HCT116 (cell line): ENCODE measurements around the gene CTNNA2. TPM values are rescaled to one million over a fixed set of nuclear protein-coding genes. Genes with fewer than 3 reads are reported as not detected.

Experiments
- ATAC-seq: fragments of 200-7000 bp; cut with Tn5 transposase; 2 replicates; pipeline ENCODE4 v1.9.1; 2020; ENCODE audit warnings: mild to moderate bottlenecking, moderate library complexity
- BruUV-seq: library from RNA; stranded (reverse); fragments of 400-500 nt; replicated peaks from 2 replicates; lab custom pipeline; 2021; lab: Mats Ljungman, UMichigan
- CTCF ChIA-PET: fragments of 300-600 bp; sonication (Branson Sonifier 250); formaldehyde crosslinking; loops from one replicate; lab custom pipeline; 2021; ENCODE audit warnings: antibody characterized with exemption; lab: Charles Lee
- POLR2A ChIA-PET: fragments of 300-600, 350-600 bp; sonication (Branson Sonifier 250); formaldehyde crosslinking; loops from one replicate; lab custom pipeline; 2021; ENCODE audit warnings: antibody characterized with exemption; lab: Charles Lee
- RAD21 ChIA-PET, 2 experiments: fragments of 300-600 bp; sonication (Branson Sonifier 250); formaldehyde crosslinking; loops; one replicate each; lab custom pipeline; 2023; ENCODE audit warnings: low total read pairs in 2 of 2; ENCODE audit not compliant: uncharacterized antibody in 2 of 2, unreplicated experiment in 2 of 2, low non-redundant PET in 1 of 2; lab: Charles Lee
- DNase-seq: peaks from one replicate; pipeline ENCODE4 v3.0.0-alpha.2; 2010; ENCODE audit warnings: low read depth, low spot score
- H2AFZ ChIP-seq: fragments of 200-600 bp; shearing (Covaris generic), sonication (generic); 2 replicates; pipeline ENCODE4 v1.6.1; 2017; ENCODE audit warnings: low read depth, mixed run types, mixed read lengths, antibody characterized with exemption, low read length; ENCODE audit not compliant: poor library complexity, severe bottlenecking
- H3K27ac ChIP-seq: 2 replicates; pipeline ENCODE4 v1.5.1; 2012; ENCODE audit warnings: low read depth, low read length
- H3K27me3 ChIP-seq: fragments of 200-600 bp; sonication (generic); 2 replicates; pipeline ENCODE4 v1.6.1; 2016; ENCODE audit warnings: mixed run types, low read length, mixed read lengths; ENCODE audit not compliant: insufficient read depth
- H3K36me3 ChIP-seq, 2 experiments: fragments of 200-500 bp in 1 of 2; fragments of 200-600 bp in 1 of 2; sonication (Bioruptor generic) in 1 of 2; sonication (generic) in 1 of 2; 2 replicates each; pipeline versions ENCODE4 v1.5.1 to v1.6.1; 2014 to 2016; ENCODE audit warnings: low read length in 2 of 2, inconsistent platforms in 1 of 2, mixed read lengths in 1 of 2, mixed run types in 1 of 2; ENCODE audit not compliant: insufficient read depth in 2 of 2, control insufficient read depth in 1 of 2
- H3K4me1 ChIP-seq, 2 experiments: fragments of 200-600 bp in 1 of 2; sonication (generic) in 1 of 2; 2 replicates each; pipeline versions ENCODE4 v1.5.1 to v1.6.1; 2012 to 2017; ENCODE audit warnings: low read length in 2 of 2, inconsistent platforms in 1 of 2, mild to moderate bottlenecking in 1 of 2, mixed read lengths in 1 of 2, mixed run types in 1 of 2, moderate library complexity in 1 of 2; ENCODE audit not compliant: insufficient read depth in 2 of 2, control insufficient read depth in 1 of 2
- H3K4me2 ChIP-seq: fragments of 200-600 bp; sonication (generic); 2 replicates; pipeline ENCODE4 v1.6.1; 2017; ENCODE audit warnings: mixed run types, low read length, mixed read lengths
- H3K4me3 ChIP-seq, 2 experiments: fragments of 200-600 bp in 1 of 2; sonication (generic) in 1 of 2; replicated peaks in 1 of 2; 2 replicates each; pipeline ENCODE4 v1.5.1; 2011 to 2016; ENCODE audit warnings: low read length in 2 of 2, control low read depth in 1 of 2, low read depth in 1 of 2, mild to moderate bottlenecking in 1 of 2, mixed read lengths in 1 of 2, mixed run types in 1 of 2
- H3K79me2 ChIP-seq: fragments of 200-600 bp; sonication (generic); 2 replicates; pipeline ENCODE4 v1.6.1; 2017; ENCODE audit warnings: mild to moderate bottlenecking, mixed run types, low read length, moderate library complexity, mixed read lengths; ENCODE audit not compliant: insufficient read depth
- H3K9ac ChIP-seq: fragments of 200-600 bp; sonication (generic); 2 replicates; pipeline ENCODE4 v1.6.1; 2016; ENCODE audit warnings: low read length, mixed read lengths
- H3K9me2 ChIP-seq: fragments of 200-600 bp; sonication (generic), shearing (Covaris generic); 2 replicates; pipeline ENCODE4 v1.6.1; 2017; ENCODE audit warnings: mixed run types, mild to moderate bottlenecking, moderate library complexity; ENCODE audit not compliant: insufficient read depth
- H3K9me3 ChIP-seq, 2 experiments: fragments of 200-500 bp in 1 of 2; fragments of 200-600 bp in 1 of 2; sonication (Bioruptor generic) in 1 of 2; sonication (generic) in 1 of 2; 2 replicates each; pipeline ENCODE4 v1.6.1; 2014 to 2017; ENCODE audit warnings: low read length in 2 of 2, mixed read lengths in 2 of 2, inconsistent platforms in 1 of 2, low read depth in 1 of 2, mild to moderate bottlenecking in 1 of 2, mixed run types in 1 of 2, moderate library complexity in 1 of 2; ENCODE audit not compliant: control insufficient read depth in 1 of 2, insufficient read depth in 1 of 2
- H4K20me1 ChIP-seq: fragments of 200-600 bp; sonication (generic), shearing (Covaris generic); 2 replicates; pipeline ENCODE4 v1.6.1; 2017; ENCODE audit warnings: mixed run types, mild to moderate bottlenecking, moderate library complexity; ENCODE audit not compliant: insufficient read depth
- CBX3 ChIP-seq: IDR thresholded peaks from 2 replicates; pipeline ENCODE4 v1.6.1; 2012; ENCODE audit warnings: low read depth
- CEBPB ChIP-seq: IDR thresholded peaks from 2 replicates; pipeline ENCODE4 v1.6.1; 2012; ENCODE audit warnings: low read depth
- EGR1 ChIP-seq: IDR thresholded peaks from 2 replicates; pipeline ENCODE4 v1.6.1; 2012; ENCODE audit warnings: low read depth
- EZH2 ChIP-seq: fragments of 200-600 bp; sonication (generic); IDR thresholded peaks from 2 replicates; pipeline ENCODE4 v1.6.1; 2017; ENCODE audit warnings: antibody characterized with exemption, mixed run types
- FOSL1 ChIP-seq: IDR thresholded peaks from 2 replicates; pipeline ENCODE4 v1.6.1; 2012; ENCODE audit warnings: low read depth
- JUND ChIP-seq: IDR thresholded peaks from 2 replicates; pipeline ENCODE4 v1.6.1; 2012
- POLR2A ChIP-seq: IDR thresholded peaks from 2 replicates; pipeline ENCODE4 v1.7.0; 2011; ENCODE audit warnings: borderline replicate concordance; ENCODE audit not compliant: insufficient read depth, insufficient read length; ENCODE audit errors: extremely low read depth
- POLR2AphosphoS5 ChIP-seq: IDR thresholded peaks from 2 replicates; pipeline ENCODE4 v1.6.1; 2011; ENCODE audit warnings: mild to moderate bottlenecking, low read depth, low read length, moderate library complexity
- RAD21 ChIP-seq: IDR thresholded peaks from 2 replicates; pipeline ENCODE4 v1.6.1; 2012; ENCODE audit warnings: low read depth, mild to moderate bottlenecking
- SIN3A ChIP-seq: IDR thresholded peaks from 2 replicates; pipeline ENCODE4 v1.6.1; 2012; ENCODE audit warnings: low read depth
- SP1 ChIP-seq: IDR thresholded peaks from 2 replicates; pipeline ENCODE4 v1.6.1; 2012; ENCODE audit warnings: low read depth
- SRF ChIP-seq: IDR thresholded peaks from 2 replicates; pipeline ENCODE4 v1.6.1; 2012; ENCODE audit warnings: low read depth
- TCF7L2 ChIP-seq: IDR thresholded peaks from 2 replicates; pipeline ENCODE4 v1.7.0; 2011; ENCODE audit warnings: borderline replicate concordance, inconsistent platforms; ENCODE audit not compliant: insufficient read depth, insufficient read length; ENCODE audit errors: extremely low read depth
- YY1 ChIP-seq: IDR thresholded peaks from 2 replicates; pipeline ENCODE4 v1.6.1; 2011; ENCODE audit warnings: low read length, low read depth, moderate library complexity, mild to moderate bottlenecking; ENCODE audit not compliant: insufficient replicate concordance; ENCODE audit errors: extremely low read depth
- ZFX ChIP-seq: fragments of 450-650 bp; IDR thresholded peaks from 2 replicates; pipeline ENCODE4 v1.6.1; 2017
- ZNF274 ChIP-seq: fragments of 200-500 bp; sonication (Bioruptor generic); IDR thresholded peaks from 2 replicates; pipeline ENCODE4 v1.6.1; 2014; ENCODE audit warnings: mild to moderate bottlenecking, low read depth, low read length, inconsistent platforms
- intact Hi-C: fragments of 100-400 bp; cut with micrococcal nuclease; formaldehyde crosslinking; loops from 2 replicates; pipeline ENCODE4 v1.10.0; 2022
- total RNA-seq: library from RNA; stranded (reverse); gene quantifications from one replicate; pipeline ENCODE4 v1.2.1, GENCODE V29; 2021; ENCODE audit not compliant: unreplicated experiment
- TF ChIP-seq, protein P1 (sequence below): IDR thresholded peaks from 2 replicates; pipeline ENCODE4 v1.6.1; 2012
- TF ChIP-seq, protein P2 (sequence below): IDR thresholded peaks from 2 replicates; pipeline ENCODE4 v1.6.1; 2012
- TF ChIP-seq, protein P3 (sequence below): IDR thresholded peaks from 2 replicates; pipeline ENCODE4 v1.6.1; 2011; ENCODE audit warnings: mild to moderate bottlenecking, low read length, moderate library complexity; ENCODE audit not compliant: insufficient replicate concordance; ENCODE audit errors: extremely low read depth
- TF ChIP-seq, protein P4 (sequence below): IDR thresholded peaks from 2 replicates; pipeline ENCODE4 v1.6.1; 2012; ENCODE audit warnings: low read depth

The CTNNA2 gene
- total RNA-seq, 1 experiment from 2014 or later, result not detected

DNA sequence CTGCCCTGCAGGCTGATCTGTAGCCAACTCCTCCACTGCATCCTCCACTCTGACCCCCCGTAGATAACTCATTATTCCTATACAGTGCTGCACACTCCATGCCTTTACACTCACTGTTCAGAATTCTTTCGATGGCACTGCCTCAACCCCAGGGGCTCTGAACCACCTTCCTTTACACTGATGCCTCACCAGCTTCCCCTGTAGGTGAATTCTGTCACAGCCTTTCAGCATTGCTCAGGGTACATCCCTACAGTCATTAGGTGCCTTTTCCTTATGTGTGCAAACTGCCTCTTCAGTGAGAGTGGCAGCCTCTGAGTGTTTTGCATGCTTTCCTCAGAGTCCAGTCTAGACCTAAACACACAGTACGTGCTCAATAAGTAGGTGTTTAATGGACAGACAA lies 472.3 kb downstream of the CTNNA2 start:
- BruUV-seq, result no TSS peak
- ATAC-seq, result no peak

More for the DNA sequence above, 472.3 kb downstream of the CTNNA2 start:
- Histone ChIP-seq H4K20me1 (no peaks in the 10 kb centered on the region), H3K4me2 (no peak overlapping the region), H3K27me3 (no peaks in the 10 kb centered on the region), H3K79me2 (no peaks in the 10 kb centered on the region), H3K27ac (no peak overlapping the region), H3K9me2 (no peaks in the 10 kb centered on the region), H3K9ac (no peak overlapping the region), H3K4me1 (no peaks in the 10 kb centered on the region), H2AFZ (no peak overlapping the region), H3K36me3 (no peaks in the 10 kb centered on the region), H3K4me3 (no peak overlapping the region), H3K9me3 (peaks cover 4 to 12% of the 10 kb centered on the region in 2 experiments; a peak in 2 of 4 replicates)
- ChIA-PET CTCF (no interaction called here), POLR2A (no interaction called here), RAD21 (no interaction called here)
- TF ChIP-seq, protein P1, sequence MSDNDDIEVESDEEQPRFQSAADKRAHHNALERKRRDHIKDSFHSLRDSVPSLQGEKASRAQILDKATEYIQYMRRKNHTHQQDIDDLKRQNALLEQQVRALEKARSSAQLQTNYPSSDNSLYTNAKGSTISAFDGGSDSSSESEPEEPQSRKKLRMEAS, result no peak
- TF ChIP-seq RAD21 (no peak), POLR2AphosphoS5 (no peak), POLR2A (no peak), TCF7L2 (no peak), CEBPB (no peak), SP1 (no peak), FOSL1 (no peak), SRF (no peak), SIN3A (no peak), YY1 (no peak), ZNF274 (no peak), CBX3 (no peak), ZFX (no peak), EGR1 (no peak), EZH2 (no peak), JUND (no peak)
- TF ChIP-seq, protein P2, sequence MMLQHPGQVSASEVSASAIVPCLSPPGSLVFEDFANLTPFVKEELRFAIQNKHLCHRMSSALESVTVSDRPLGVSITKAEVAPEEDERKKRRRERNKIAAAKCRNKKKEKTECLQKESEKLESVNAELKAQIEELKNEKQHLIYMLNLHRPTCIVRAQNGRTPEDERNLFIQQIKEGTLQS, result no peak
- TF ChIP-seq, protein P3, sequence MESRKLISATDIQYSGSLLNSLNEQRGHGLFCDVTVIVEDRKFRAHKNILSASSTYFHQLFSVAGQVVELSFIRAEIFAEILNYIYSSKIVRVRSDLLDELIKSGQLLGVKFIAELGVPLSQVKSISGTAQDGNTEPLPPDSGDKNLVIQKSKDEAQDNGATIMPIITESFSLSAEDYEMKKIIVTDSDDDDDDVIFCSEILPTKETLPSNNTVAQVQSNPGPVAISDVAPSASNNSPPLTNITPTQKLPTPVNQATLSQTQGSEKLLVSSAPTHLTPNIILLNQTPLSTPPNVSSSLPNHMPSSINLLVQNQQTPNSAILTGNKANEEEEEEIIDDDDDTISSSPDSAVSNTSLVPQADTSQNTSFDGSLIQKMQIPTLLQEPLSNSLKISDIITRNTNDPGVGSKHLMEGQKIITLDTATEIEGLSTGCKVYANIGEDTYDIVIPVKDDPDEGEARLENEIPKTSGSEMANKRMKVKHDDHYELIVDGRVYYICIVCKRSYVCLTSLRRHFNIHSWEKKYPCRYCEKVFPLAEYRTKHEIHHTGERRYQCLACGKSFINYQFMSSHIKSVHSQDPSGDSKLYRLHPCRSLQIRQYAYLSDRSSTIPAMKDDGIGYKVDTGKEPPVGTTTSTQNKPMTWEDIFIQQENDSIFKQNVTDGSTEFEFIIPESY, result no peak
- TF ChIP-seq, protein P4, sequence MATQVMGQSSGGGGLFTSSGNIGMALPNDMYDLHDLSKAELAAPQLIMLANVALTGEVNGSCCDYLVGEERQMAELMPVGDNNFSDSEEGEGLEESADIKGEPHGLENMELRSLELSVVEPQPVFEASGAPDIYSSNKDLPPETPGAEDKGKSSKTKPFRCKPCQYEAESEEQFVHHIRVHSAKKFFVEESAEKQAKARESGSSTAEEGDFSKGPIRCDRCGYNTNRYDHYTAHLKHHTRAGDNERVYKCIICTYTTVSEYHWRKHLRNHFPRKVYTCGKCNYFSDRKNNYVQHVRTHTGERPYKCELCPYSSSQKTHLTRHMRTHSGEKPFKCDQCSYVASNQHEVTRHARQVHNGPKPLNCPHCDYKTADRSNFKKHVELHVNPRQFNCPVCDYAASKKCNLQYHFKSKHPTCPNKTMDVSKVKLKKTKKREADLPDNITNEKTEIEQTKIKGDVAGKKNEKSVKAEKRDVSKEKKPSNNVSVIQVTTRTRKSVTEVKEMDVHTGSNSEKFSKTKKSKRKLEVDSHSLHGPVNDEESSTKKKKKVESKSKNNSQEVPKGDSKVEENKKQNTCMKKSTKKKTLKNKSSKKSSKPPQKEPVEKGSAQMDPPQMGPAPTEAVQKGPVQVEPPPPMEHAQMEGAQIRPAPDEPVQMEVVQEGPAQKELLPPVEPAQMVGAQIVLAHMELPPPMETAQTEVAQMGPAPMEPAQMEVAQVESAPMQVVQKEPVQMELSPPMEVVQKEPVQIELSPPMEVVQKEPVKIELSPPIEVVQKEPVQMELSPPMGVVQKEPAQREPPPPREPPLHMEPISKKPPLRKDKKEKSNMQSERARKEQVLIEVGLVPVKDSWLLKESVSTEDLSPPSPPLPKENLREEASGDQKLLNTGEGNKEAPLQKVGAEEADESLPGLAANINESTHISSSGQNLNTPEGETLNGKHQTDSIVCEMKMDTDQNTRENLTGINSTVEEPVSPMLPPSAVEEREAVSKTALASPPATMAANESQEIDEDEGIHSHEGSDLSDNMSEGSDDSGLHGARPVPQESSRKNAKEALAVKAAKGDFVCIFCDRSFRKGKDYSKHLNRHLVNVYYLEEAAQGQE, result no peak
- intact Hi-C loops, result no loop called here
- DNase-seq, result no peak
